ENCODE data around the gene SDE2. TPM values are rescaled to one million over a fixed set of nuclear protein-coding genes. Genes with fewer than 3 reads are reported as not detected.

SDE2 gene
- total and polyA plus RNA-seq, 4 donors, result 15.4 to 44.2 (median 18.0) TPM

Small RNAs within 50 kb of the gene (small RNA-seq; reads per million reads assigned to genes)
- gene AL117348.1 (ENCODE audit: low replicate concordance) (not detected), gene NDUFA3P3 (ENCODE audit: low replicate concordance) (not detected)

Other genes starting within 250 kb of the SDE2 start
- gene SRP9, start 221.5 kb downstream of the SDE2 start, total RNA-seq, result 100 to 1,000 TPM; 275 to 374 TPM
- gene SRP9, start 221.5 kb downstream of the SDE2 start, polyA plus RNA-seq (ENCODE audit: insufficient read length in 2 of 2), result 100 to 1,000 TPM; 349 to 427 TPM
- 10 to 100 TPM; 36.4 to 95.4 TPM for gene EPHX1, start 189.2 kb downstream of the SDE2 start, total RNA-seq
- 10 to 100 TPM; 48.5 to 72.8 TPM for gene EPHX1, start 189.2 kb downstream of the SDE2 start, polyA plus RNA-seq (ENCODE audit: insufficient read length in 2 of 2)
- gene TMEM63A, start 117.0 kb downstream of the SDE2 start, total RNA-seq, result 10 to 100 TPM; 40.3 to 59.7 TPM
- gene TMEM63A, start 117.0 kb downstream of the SDE2 start, polyA plus RNA-seq (ENCODE audit: insufficient read length in 2 of 2), result 10 to 100 TPM; 87.0 to 97.8 TPM
- gene LEFTY1, start 110.2 kb downstream of the SDE2 start, total RNA-seq, result under 1 TPM; 0.77 to 0.79 TPM
- gene LEFTY1, start 110.2 kb downstream of the SDE2 start, polyA plus RNA-seq (ENCODE audit: insufficient read length in 2 of 2), result 1 to 10 TPM; 2.5 to 2.7 TPM
- 10 to 100 TPM; 22.1 to 45.4 TPM for gene PYCR2, start 75.1 kb downstream of the SDE2 start, total RNA-seq
- 10 to 100 TPM; 58.3 to 61.9 TPM for gene PYCR2, start 75.1 kb downstream of the SDE2 start, polyA plus RNA-seq (ENCODE audit: insufficient read length in 2 of 2)
- gene LEFTY2, start 58.1 kb downstream of the SDE2 start, total RNA-seq, result under 1 TPM; 0.40 to 0.44 TPM
- gene LEFTY2, start 58.1 kb downstream of the SDE2 start, polyA plus RNA-seq (ENCODE audit: insufficient read length in 2 of 2), result under 1 TPM; 0.25 to 0.56 TPM
- 100 to 1,000 TPM; 314 to 497 TPM for gene H3-3A, start 63.4 kb upstream of the SDE2 start, total RNA-seq
- 100 to 1,000 TPM; 779 to 959 TPM for gene H3-3A, start 63.4 kb upstream of the SDE2 start, polyA plus RNA-seq (ENCODE audit: insufficient read length in 2 of 2)
- 10 to 100 TPM; 38.0 to 59.5 TPM for gene ACBD3, start 187.4 kb upstream of the SDE2 start, total RNA-seq
- gene ACBD3, start 187.4 kb upstream of the SDE2 start, polyA plus RNA-seq (ENCODE audit: insufficient read length in 2 of 2), result 10 to 100 TPM; 33.5 to 44.0 TPM
- under 1 TPM; 0.22 to 0.50 TPM for gene MIXL1, start 224.3 kb upstream of the SDE2 start, total RNA-seq
- gene MIXL1, start 224.3 kb upstream of the SDE2 start, polyA plus RNA-seq (ENCODE audit: insufficient read length in 2 of 2), result 1 to 10 TPM in 1 of 2 donors, under 1 TPM in 1; 0.92 to 1.1 TPM

Data from spinal cord (tissue), 4 donors.